DND-41 (cell line): Measurements from ENCODE around the gene F7.

Source experiments
- ATAC-seq: fragments of 200-7000 bp; cut with Tn5 transposase; 3 replicates; pipeline ENCODE4 v1.9.1; 2021; ENCODE audit warnings: low read depth; ENCODE audit not compliant: insufficient read depth
- DNase-seq: peaks from one replicate; pipeline ENCODE4 v3.0.0-alpha.2; 2020
- H2AFZ ChIP-seq: 2 replicates; pipeline ENCODE4 v1.6.0; 2012; ENCODE audit warnings: low read depth, low read length
- H3K27ac ChIP-seq: 2 replicates; pipeline ENCODE4 v1.5.1; 2012; ENCODE audit warnings: low read length, inconsistent platforms
- H3K27me3 ChIP-seq: fragments of 200-600 bp; sonication (generic); 2 replicates; pipeline ENCODE4 v1.6.0; 2012; ENCODE audit warnings: low read length, mild to moderate bottlenecking, inconsistent platforms; ENCODE audit not compliant: insufficient read depth, poor library complexity
- H3K36me3 ChIP-seq: 2 replicates; pipeline ENCODE4 v1.5.1; 2012; ENCODE audit warnings: low read length, inconsistent platforms; ENCODE audit not compliant: insufficient read depth
- H3K4me1 ChIP-seq: 2 replicates; pipeline ENCODE4 v1.5.1; 2012; ENCODE audit warnings: mild to moderate bottlenecking, low read length; ENCODE audit not compliant: insufficient read depth
- H3K4me2 ChIP-seq: 2 replicates; pipeline ENCODE4 v1.6.0; 2012; ENCODE audit warnings: mild to moderate bottlenecking, moderate library complexity, low read length, inconsistent platforms; ENCODE audit not compliant: insufficient read depth
- H3K4me3 ChIP-seq, 2 experiments: fragments of 200-600 bp in 1 of 2; shearing (Covaris generic) in 1 of 2; 2 replicates each; pipeline ENCODE4 v1.5.1; 2012 to 2016; ENCODE audit warnings: inconsistent platforms in 2 of 2, low read length in 2 of 2, mild to moderate bottlenecking in 2 of 2, low read depth in 1 of 2, moderate library complexity in 1 of 2
- H3K79me2 ChIP-seq: 2 replicates; pipeline ENCODE4 v1.6.0; 2012; ENCODE audit warnings: low read length, inconsistent platforms; ENCODE audit not compliant: insufficient read depth
- H3K9ac ChIP-seq: 2 replicates; pipeline ENCODE4 v1.6.0; 2012; ENCODE audit warnings: low read depth, mild to moderate bottlenecking, inconsistent platforms, low read length, moderate library complexity
- H3K9me3 ChIP-seq: 2 replicates; pipeline ENCODE4 v1.5.1; 2012; ENCODE audit warnings: low read length, moderate library complexity, mild to moderate bottlenecking, inconsistent platforms; ENCODE audit not compliant: insufficient read depth, severe bottlenecking
- H4K20me1 ChIP-seq: 2 replicates; pipeline ENCODE4 v1.6.0; 2012; ENCODE audit warnings: low read length; ENCODE audit not compliant: insufficient read depth
- CTCF ChIP-seq: IDR thresholded peaks from 2 replicates; pipeline ENCODE4 v1.5.1; 2012; ENCODE audit warnings: borderline replicate concordance, low read length, moderate library complexity, mild to moderate bottlenecking; ENCODE audit not compliant: poor library complexity, severe bottlenecking; ENCODE audit errors: extremely low read depth
- EZH2 ChIP-seq: IDR thresholded peaks from 3 replicates; pipeline ENCODE4 v1.6.1; 2012; ENCODE audit warnings: borderline replicate concordance, low read depth, mild to moderate bottlenecking, moderate library complexity, low read length, inconsistent platforms; ENCODE audit not compliant: severe bottlenecking

The F7 gene

GRCh38 chr13:113139577-113139976 is 34.0 kb downstream of the F7 start:
- Histone ChIP-seq H3K27ac (no peak overlapping the region), H3K4me3 (no peak overlapping the region), H3K9me3 (no peaks in the 10 kb centered on the region), H3K27me3 (peaks cover 7% of the 10 kb centered on the region), H3K79me2 (no peaks in the 10 kb centered on the region), H2AFZ (no peak overlapping the region), H3K9ac (no peak overlapping the region), H4K20me1 (no peaks in the 10 kb centered on the region), H3K36me3 (no peaks in the 10 kb centered on the region), H3K4me2 (no peak overlapping the region), H3K4me1 (no peaks in the 10 kb centered on the region)
- ATAC-seq (no peak), DNase-seq (no peak)
- TF ChIP-seq CTCF: no peak
- no peak for TF ChIP-seq EZH2

- H3K27me3 ChIP-seq: peaks cover 7% of the 10 kb centered on the region
- no peak for DNase-seq
- no peaks in the 10 kb centered on the region for H3K9me3 ChIP-seq
- no peak for TF ChIP-seq EZH2
- TF ChIP-seq CTCF: no peak
- no peak overlapping the region for H3K27ac ChIP-seq
- no peaks in the 10 kb centered on the region for H4K20me1 ChIP-seq
- no peaks in the 10 kb centered on the region for H3K36me3 ChIP-seq
- no peaks in the 10 kb centered on the region for H3K79me2 ChIP-seq
- H3K4me3 ChIP-seq: no peak overlapping the region
- H3K4me1 ChIP-seq: no peaks in the 10 kb centered on the region
- H3K4me2 ChIP-seq: no peak overlapping the region
- no peak for ATAC-seq
- H3K9ac ChIP-seq: no peak overlapping the region
- H2AFZ ChIP-seq: no peak overlapping the region
Observed at GRCh38 chr13:113140677-113141600, 35.3 kb downstream of the F7 start.

- Histone ChIP-seq H3K4me3 (no peak overlapping the region), H3K4me1 (no peaks in the 10 kb centered on the region), H3K27ac (no peak overlapping the region), H3K9ac (no peak overlapping the region), H3K9me3 (no peaks in the 10 kb centered on the region), H4K20me1 (no peaks in the 10 kb centered on the region), H3K27me3 (peaks cover 7% of the 10 kb centered on the region), H3K79me2 (no peaks in the 10 kb centered on the region), H3K4me2 (no peak overlapping the region), H2AFZ (no peak overlapping the region), H3K36me3 (no peaks in the 10 kb centered on the region)
- no peak for DNase-seq
- no peak for ATAC-seq
- TF ChIP-seq CTCF: no peak
- no peak for TF ChIP-seq EZH2
Observed at GRCh38 chr13:113141601-113141970, 36.0 kb downstream of the F7 start.
